Measurements from ENCODE around the gene ST3GAL2. TPM values are rescaled to one million over a fixed set of nuclear protein-coding genes. Genes with fewer than 3 reads are reported as not detected.
A peak's percentile ranks its signal among the peaks of the same experiment; 100 is the strongest.
"Not testable (repeated sequence)": the region's sequence is repeated elsewhere in the genome, so short reads cannot be mapped to it uniquely, and the experiment has no call there.

Gene ST3GAL2
- polyA plus RNA-seq, 2 donors = 1.6 to 1.7 TPM

DNA sequence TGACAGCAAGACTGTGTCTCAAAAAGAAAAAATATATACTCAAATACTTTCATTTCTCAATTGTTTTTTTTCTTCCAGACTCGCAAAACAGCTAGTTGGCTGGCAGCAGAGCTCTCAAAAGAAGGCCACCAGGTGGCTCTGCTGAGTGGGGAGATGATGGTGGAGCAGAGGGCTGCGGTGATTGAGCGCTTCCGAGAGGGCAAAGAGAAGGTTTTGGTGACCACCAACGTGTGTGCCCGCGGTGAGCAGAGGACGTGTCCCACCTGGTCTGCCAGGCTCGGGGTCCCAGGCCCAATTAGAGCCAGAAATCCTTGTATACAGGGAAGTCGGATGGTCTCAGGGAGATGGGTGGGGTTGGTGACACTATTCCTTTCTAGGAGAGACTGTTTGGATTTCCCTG lies 68.8 kb downstream of the ST3GAL2 start:
- not testable (repeated sequence) for H3K9me3 ChIP-seq (ENCODE audit: control insufficient read depth in 2 of 2, insufficient read depth in 1 of 2, low read depth in 1 of 2, low read length in 1 of 2); H3K27ac ChIP-seq (ENCODE audit: low read depth in 2 of 2, low read length in 1 of 2)

GRCh38 chr16:70364399-70364798 lies 74.5 kb downstream of the ST3GAL2 start:
- no peak overlapping the region for H3K4me3 ChIP-seq (ENCODE audit: low read depth in 1 of 2, low read length in 2 of 2)
- 87 to 89% methylated on average over 5 of the region's 5 CpGs for WGBS, 2 donors

More for the DNA sequence above, 68.8 kb downstream of the ST3GAL2 start:
- peaks cover 12 to 25% of the 10 kb centered on the region in 2 donors for H3K36me3 ChIP-seq (ENCODE audit: control insufficient read depth in 2 of 2, insufficient read depth in 2 of 2, low read length in 1 of 2)
- not testable (repeated sequence) for H3K4me1 ChIP-seq (ENCODE audit: control insufficient read depth in 2 of 2, insufficient read depth in 2 of 2, low read length in 1 of 2); H3K27me3 ChIP-seq (ENCODE audit: control insufficient read depth in 1 of 2, insufficient read depth in 2 of 2, low read length in 2 of 2); H3K4me3 ChIP-seq (ENCODE audit: low read depth in 1 of 2, low read length in 2 of 2)
- WGBS, 2 donors = 43 to 52% methylated on average over 8 to 10 of the region's 10 CpGs

DNA sequence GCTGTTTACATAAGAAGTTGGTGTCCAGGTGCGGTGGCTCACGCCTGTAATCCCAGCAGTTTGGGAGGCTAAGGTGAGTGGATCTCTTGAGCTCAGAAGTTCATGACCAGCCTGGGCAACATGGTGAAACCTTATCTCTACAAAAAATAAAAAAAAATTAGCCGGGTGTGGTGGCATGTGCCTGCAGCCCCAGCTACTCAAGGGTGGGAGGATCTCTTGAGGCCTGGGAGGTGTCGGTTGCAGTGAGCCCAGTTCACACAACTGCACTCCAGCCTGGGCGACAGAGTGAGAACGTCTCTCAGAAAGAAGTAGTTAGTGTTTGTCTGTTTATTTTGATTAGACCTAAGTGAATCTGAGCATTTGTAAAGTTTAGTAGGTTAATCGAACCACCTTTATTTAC lies 79.3 kb downstream of the ST3GAL2 start:
- Histone ChIP-seq H3K36me3 (ENCODE audit: control insufficient read depth in 2 of 2, insufficient read depth in 2 of 2, low read length in 1 of 2) (peaks cover 20 to 23% of the 10 kb centered on the region in 2 donors), H3K9me3 (ENCODE audit: control insufficient read depth in 2 of 2, insufficient read depth in 1 of 2, low read depth in 1 of 2, low read length in 1 of 2) (no peaks in the 10 kb centered on the region), H3K4me3 (ENCODE audit: low read depth in 1 of 2, low read length in 2 of 2) (no peak overlapping the region), H3K4me1 (ENCODE audit: control insufficient read depth in 2 of 2, insufficient read depth in 2 of 2, low read length in 1 of 2) (peaks cover 0 to under 1% of the 10 kb centered on the region in 2 donors), H3K27me3 (ENCODE audit: control insufficient read depth in 1 of 2, insufficient read depth in 2 of 2, low read length in 2 of 2) (no peaks in the 10 kb centered on the region), H3K27ac (ENCODE audit: low read depth in 2 of 2, low read length in 1 of 2) (no peak overlapping the region)
- WGBS, 2 donors = 88 to 93% methylated on average over 7 of the region's 7 CpGs

More at GRCh38 chr16:70364399-70364798, 74.5 kb downstream of the ST3GAL2 start:
- Histone ChIP-seq H3K4me1 (ENCODE audit: control insufficient read depth in 2 of 2, insufficient read depth in 2 of 2, low read length in 1 of 2) (peaks cover 0 to 2% of the 10 kb centered on the region in 2 donors), H3K36me3 (ENCODE audit: control insufficient read depth in 2 of 2, insufficient read depth in 2 of 2, low read length in 1 of 2) (peaks cover 25 to 32% of the 10 kb centered on the region in 2 donors), H3K9me3 (ENCODE audit: control insufficient read depth in 2 of 2, insufficient read depth in 1 of 2, low read depth in 1 of 2, low read length in 1 of 2) (no peaks in the 10 kb centered on the region), H3K27me3 (ENCODE audit: control insufficient read depth in 1 of 2, insufficient read depth in 2 of 2, low read length in 2 of 2) (no peaks in the 10 kb centered on the region), H3K27ac (ENCODE audit: low read depth in 2 of 2, low read length in 1 of 2) (no peak overlapping the region)

- H3K36me3 ChIP-seq (ENCODE audit: control insufficient read depth in 2 of 2, insufficient read depth in 2 of 2, low read length in 1 of 2) = peaks cover 0 to 3% of the 10 kb centered on the region in 2 donors
- 72 to 81% methylated on average over 2 of the region's 2 CpGs for WGBS, 2 donors
Observed at GRCh38 chr16:70349783-70350182, 89.1 kb downstream of the ST3GAL2 start.

GRCh38 chr16:70348991-70349390 lies 89.9 kb downstream of the ST3GAL2 start:
- Histone ChIP-seq H3K4me3 (ENCODE audit: low read depth in 1 of 2, low read length in 2 of 2) (no peak overlapping the region), H3K4me1 (ENCODE audit: control insufficient read depth in 2 of 2, insufficient read depth in 2 of 2, low read length in 1 of 2) (peaks cover 0 to 3% of the 10 kb centered on the region in 2 donors), H3K27ac (ENCODE audit: low read depth in 2 of 2, low read length in 1 of 2) (no peak overlapping the region), H3K27me3 (ENCODE audit: control insufficient read depth in 1 of 2, insufficient read depth in 2 of 2, low read length in 2 of 2) (no peaks in the 10 kb centered on the region), H3K36me3 (ENCODE audit: control insufficient read depth in 2 of 2, insufficient read depth in 2 of 2, low read length in 1 of 2) (no peaks in the 10 kb centered on the region), H3K9me3 (ENCODE audit: control insufficient read depth in 2 of 2, insufficient read depth in 1 of 2, low read depth in 1 of 2, low read length in 1 of 2) (no peaks in the 10 kb centered on the region)
- 62 to 63% methylated on average over 2 of the region's 2 CpGs for WGBS, 2 donors

More at GRCh38 chr16:70349783-70350182, 89.1 kb downstream of the ST3GAL2 start:
- Histone ChIP-seq H3K27ac (ENCODE audit: low read depth in 2 of 2, low read length in 1 of 2) (no peak overlapping the region), H3K4me1 (ENCODE audit: control insufficient read depth in 2 of 2, insufficient read depth in 2 of 2, low read length in 1 of 2) (peaks cover 0 to 3% of the 10 kb centered on the region in 2 donors), H3K27me3 (ENCODE audit: control insufficient read depth in 1 of 2, insufficient read depth in 2 of 2, low read length in 2 of 2) (no peaks in the 10 kb centered on the region), H3K9me3 (ENCODE audit: control insufficient read depth in 2 of 2, insufficient read depth in 1 of 2, low read depth in 1 of 2, low read length in 1 of 2) (no peaks in the 10 kb centered on the region), H3K4me3 (ENCODE audit: low read depth in 1 of 2, low read length in 2 of 2) (no peak overlapping the region)

- Histone ChIP-seq H3K9me3 (ENCODE audit: control insufficient read depth in 2 of 2, insufficient read depth in 1 of 2, low read depth in 1 of 2, low read length in 1 of 2) (no peaks in the 10 kb centered on the region), H3K4me1 (ENCODE audit: control insufficient read depth in 2 of 2, insufficient read depth in 2 of 2, low read length in 1 of 2) (peaks cover 0 to 3% of the 10 kb centered on the region in 2 donors), H3K36me3 (ENCODE audit: control insufficient read depth in 2 of 2, insufficient read depth in 2 of 2, low read length in 1 of 2) (no peaks in the 10 kb centered on the region), H3K27ac (ENCODE audit: low read depth in 2 of 2, low read length in 1 of 2) (no peak overlapping the region), H3K4me3 (ENCODE audit: low read depth in 1 of 2, low read length in 2 of 2) (peak overlapping the region; percentile 47 to 95), H3K27me3 (ENCODE audit: control insufficient read depth in 1 of 2, insufficient read depth in 2 of 2, low read length in 2 of 2) (no peaks in the 10 kb centered on the region)
- 85% methylated on average over 10 of the region's 10 CpGs for WGBS, 2 donors
Observed at GRCh38 chr16:70345840-70346239, 93.1 kb downstream of the ST3GAL2 start.

DNA sequence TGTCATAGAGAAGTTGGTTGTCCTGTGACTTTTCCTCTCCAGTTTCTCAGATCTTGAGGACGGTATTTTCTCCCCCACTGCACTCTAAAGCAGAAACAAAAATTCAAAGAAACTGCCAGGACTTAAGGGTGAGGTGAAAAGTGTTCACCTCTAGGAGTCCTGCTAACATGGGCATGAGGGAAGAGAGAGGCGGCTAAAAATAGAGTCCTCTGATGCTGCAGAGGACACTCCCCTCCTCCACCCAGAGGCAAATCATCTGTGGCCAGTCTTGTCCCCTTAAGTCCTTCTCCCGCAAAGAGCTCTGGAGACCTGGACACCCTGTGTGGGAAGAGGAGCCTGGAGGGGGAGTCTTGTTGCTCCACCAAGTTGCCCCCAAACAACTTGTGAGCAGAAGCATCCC lies 96.9 kb downstream of the ST3GAL2 start:
- Histone ChIP-seq H3K4me1 (ENCODE audit: control insufficient read depth in 2 of 2, insufficient read depth in 2 of 2, low read length in 1 of 2) (peaks cover 0 to 3% of the 10 kb centered on the region in 2 donors), H3K27ac (ENCODE audit: low read depth in 2 of 2, low read length in 1 of 2) (no peak overlapping the region), H3K9me3 (ENCODE audit: control insufficient read depth in 2 of 2, insufficient read depth in 1 of 2, low read depth in 1 of 2, low read length in 1 of 2) (no peaks in the 10 kb centered on the region), H3K27me3 (ENCODE audit: control insufficient read depth in 1 of 2, insufficient read depth in 2 of 2, low read length in 2 of 2) (no peaks in the 10 kb centered on the region), H3K36me3 (ENCODE audit: control insufficient read depth in 2 of 2, insufficient read depth in 2 of 2, low read length in 1 of 2) (no peaks in the 10 kb centered on the region), H3K4me3 (ENCODE audit: low read depth in 1 of 2, low read length in 2 of 2) (no peak overlapping the region)
- WGBS, 2 donors = 69 to 76% methylated on average over 3 of the region's 3 CpGs

DNA sequence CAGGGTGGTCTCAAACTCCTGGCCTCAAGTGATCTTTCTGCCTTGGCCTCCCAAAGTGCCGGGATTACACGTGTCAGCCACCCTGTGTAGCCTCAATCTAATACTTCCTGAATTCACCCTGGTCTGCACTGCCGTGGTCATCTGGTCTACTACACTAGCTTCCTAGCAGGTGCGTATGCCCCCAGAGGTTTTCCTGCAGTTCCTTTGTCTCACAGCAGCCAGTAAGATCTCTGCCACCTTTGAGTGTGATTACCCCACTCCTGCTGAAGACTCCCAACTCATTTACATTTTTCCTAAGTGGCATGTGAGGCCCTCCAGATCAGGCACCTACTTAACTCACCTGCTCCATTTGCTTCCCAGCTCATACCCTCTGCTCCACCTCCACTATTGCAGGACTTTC lies 97.3 kb downstream of the ST3GAL2 start:
- peaks cover 0 to 3% of the 10 kb centered on the region in 2 donors for H3K4me1 ChIP-seq (ENCODE audit: control insufficient read depth in 2 of 2, insufficient read depth in 2 of 2, low read length in 1 of 2)
- no peak overlapping the region for H3K27ac ChIP-seq (ENCODE audit: low read depth in 2 of 2, low read length in 1 of 2)
- no peaks in the 10 kb centered on the region for H3K27me3 ChIP-seq (ENCODE audit: control insufficient read depth in 1 of 2, insufficient read depth in 2 of 2, low read length in 2 of 2)
- 71 to 76% methylated on average over 4 of the region's 4 CpGs for WGBS, 2 donors
- H3K9me3 ChIP-seq (ENCODE audit: control insufficient read depth in 2 of 2, insufficient read depth in 1 of 2, low read depth in 1 of 2, low read length in 1 of 2) = no peaks in the 10 kb centered on the region
- no peaks in the 10 kb centered on the region for H3K36me3 ChIP-seq (ENCODE audit: control insufficient read depth in 2 of 2, insufficient read depth in 2 of 2, low read length in 1 of 2)
- H3K4me3 ChIP-seq (ENCODE audit: low read depth in 1 of 2, low read length in 2 of 2) = no peak overlapping the region

- WGBS, 2 donors = 96 to 100% methylated on average over 5 of the region's 5 CpGs
- H3K27me3 ChIP-seq (ENCODE audit: control insufficient read depth in 1 of 2, insufficient read depth in 2 of 2, low read length in 2 of 2) = no peaks in the 10 kb centered on the region
- no peak overlapping the region for H3K27ac ChIP-seq (ENCODE audit: low read depth in 2 of 2, low read length in 1 of 2)
- H3K9me3 ChIP-seq (ENCODE audit: control insufficient read depth in 2 of 2, insufficient read depth in 1 of 2, low read depth in 1 of 2, low read length in 1 of 2) = no peaks in the 10 kb centered on the region
- H3K36me3 ChIP-seq (ENCODE audit: control insufficient read depth in 2 of 2, insufficient read depth in 2 of 2, low read length in 1 of 2) = peaks cover 10 to 12% of the 10 kb centered on the region in 2 donors
- no peak overlapping the region for H3K4me3 ChIP-seq (ENCODE audit: low read depth in 1 of 2, low read length in 2 of 2)
- no peaks in the 10 kb centered on the region for H3K4me1 ChIP-seq (ENCODE audit: control insufficient read depth in 2 of 2, insufficient read depth in 2 of 2, low read length in 1 of 2)
Observed at GRCh38 chr16:70337814-70338213, 101.1 kb downstream of the ST3GAL2 start.

- H3K27me3 ChIP-seq (ENCODE audit: control insufficient read depth in 1 of 2, insufficient read depth in 2 of 2, low read length in 2 of 2); H3K27ac ChIP-seq (ENCODE audit: low read depth in 2 of 2, low read length in 1 of 2); H3K4me1 ChIP-seq (ENCODE audit: control insufficient read depth in 2 of 2, insufficient read depth in 2 of 2, low read length in 1 of 2); H3K9me3 ChIP-seq (ENCODE audit: control insufficient read depth in 2 of 2, insufficient read depth in 1 of 2, low read depth in 1 of 2, low read length in 1 of 2); H3K4me3 ChIP-seq (ENCODE audit: low read depth in 1 of 2, low read length in 2 of 2): not testable (repeated sequence)
- WGBS, 2 donors = 58 to 76% methylated on average over 5 of the region's 12 CpGs
- H3K36me3 ChIP-seq (ENCODE audit: control insufficient read depth in 2 of 2, insufficient read depth in 2 of 2, low read length in 1 of 2) = peaks cover 12 to 18% of the 10 kb centered on the region in 2 donors
Observed at GRCh38 chr16:70332728-70333127, 106.2 kb downstream of the ST3GAL2 start.

Data from esophagus (tissue), 2 donors.